Measurements from ENCODE around the gene ZSCAN22.

GRCh38 chr19:58300620-58301019 is 26.2 kb upstream of the ZSCAN22 start:
- TF ChIP-seq CTCF (IDR thresholded peaks at IDR 0.05) (no peak), POLR2A (IDR thresholded peaks at IDR 0.05) (no peak), EP300 (IDR thresholded peaks at IDR 0.05) (no peak)
